OCI-LY1 (cell line): ENCODE measurements around the gene PPDPF.

Experiments used
- EZH2 ChIP-seq: fragments of 200-600 bp; sonication (generic), shearing (Covaris generic); IDR thresholded peaks from 2 replicates; pipeline ENCODE4 v1.8.0; 2017; ENCODE audit warnings: borderline replicate concordance, mixed run types, mild to moderate bottlenecking, antibody characterized with exemption, low read length, moderate library complexity, mixed read lengths
- TF ChIP-seq, protein P1 (sequence below): fragments of 200-600 bp; sonication (generic), shearing (Covaris generic); IDR thresholded peaks from 2 replicates; pipeline ENCODE4 v1.5.1; 2017; ENCODE audit warnings: mild to moderate bottlenecking, antibody characterized with exemption, low read length, moderate library complexity, mixed read lengths

- TF ChIP-seq, protein P1, sequence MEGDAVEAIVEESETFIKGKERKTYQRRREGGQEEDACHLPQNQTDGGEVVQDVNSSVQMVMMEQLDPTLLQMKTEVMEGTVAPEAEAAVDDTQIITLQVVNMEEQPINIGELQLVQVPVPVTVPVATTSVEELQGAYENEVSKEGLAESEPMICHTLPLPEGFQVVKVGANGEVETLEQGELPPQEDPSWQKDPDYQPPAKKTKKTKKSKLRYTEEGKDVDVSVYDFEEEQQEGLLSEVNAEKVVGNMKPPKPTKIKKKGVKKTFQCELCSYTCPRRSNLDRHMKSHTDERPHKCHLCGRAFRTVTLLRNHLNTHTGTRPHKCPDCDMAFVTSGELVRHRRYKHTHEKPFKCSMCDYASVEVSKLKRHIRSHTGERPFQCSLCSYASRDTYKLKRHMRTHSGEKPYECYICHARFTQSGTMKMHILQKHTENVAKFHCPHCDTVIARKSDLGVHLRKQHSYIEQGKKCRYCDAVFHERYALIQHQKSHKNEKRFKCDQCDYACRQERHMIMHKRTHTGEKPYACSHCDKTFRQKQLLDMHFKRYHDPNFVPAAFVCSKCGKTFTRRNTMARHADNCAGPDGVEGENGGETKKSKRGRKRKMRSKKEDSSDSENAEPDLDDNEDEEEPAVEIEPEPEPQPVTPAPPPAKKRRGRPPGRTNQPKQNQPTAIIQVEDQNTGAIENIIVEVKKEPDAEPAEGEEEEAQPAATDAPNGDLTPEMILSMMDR: no peak
- no peak for TF ChIP-seq EZH2
These were observed 22.6 kb downstream of the PPDPF start for GRCh38 chr20:63543131-63543530.
